A549 (cell line): ENCODE results near the gene SOX8. TPM values are rescaled to one million over a fixed set of nuclear protein-coding genes. Genes with fewer than 3 reads are reported as not detected.

Experiments used
- ATAC-seq, 2 experiments: fragments of 200-7000 bp in 1 of 2; fragments of >200 bp in 1 of 2; cut with Nextera tagmentation in 1 of 2; cut with Tn5 transposase in 1 of 2; 3 replicates each; pipeline versions ENCODE4 v1.8.0 to v1.9.1; 2018 to 2020; ENCODE audit warnings: mild to moderate bottlenecking in 1 of 2, moderate library complexity in 1 of 2
- CTCF ChIA-PET: fragments of 300-600 bp; sonication (Branson Sonifier 250); formaldehyde crosslinking; extraction: SDS; loops from one replicate; lab custom pipeline; 2021; ENCODE audit warnings: antibody characterized with exemption, inconsistent platforms; lab: Yijun Ruan, JAX
- POLR2A ChIA-PET: fragments of 350-600 bp; formaldehyde crosslinking; extraction: SDS; loops from one replicate; lab custom pipeline; 2021; ENCODE audit warnings: antibody characterized with exemption, inconsistent platforms; lab: Yijun Ruan, JAX
- DNase-seq, 2 experiments: peaks; one replicate each; pipeline versions ENCODE4 v3.0.0 to v3.0.0-alpha.2; 2011 to 2016; ENCODE audit warnings: low read depth in 1 of 2, low spot score in 1 of 2
- FAIRE-seq: peaks from 2 replicates; lab custom pipeline; 2011; peaks lifted over from hg19 to GRCh38; lab: Jason Lieb, UNC
- H3K27ac ChIP-seq, 2 experiments: fragments of >200 bp; sonication (Bioruptor Twin); formaldehyde crosslinking; 3 replicates each; pipeline ENCODE4 v1.5.1; 2016 to 2017
- H3K4me1 ChIP-seq: fragments of >200 bp; sonication (Bioruptor Twin); formaldehyde crosslinking; 3 replicates; pipeline ENCODE4 v1.6.1; 2016
- H3K4me2 ChIP-seq: fragments of >200 bp; sonication (Bioruptor Twin); formaldehyde crosslinking; 3 replicates; pipeline ENCODE4 v1.6.1; 2016
- H3K4me3 ChIP-seq: fragments of >200 bp; sonication (Bioruptor Twin); formaldehyde crosslinking; 3 replicates; pipeline ENCODE4 v1.5.1; 2016
- H3K9me3 ChIP-seq: fragments of >200 bp; sonication (Bioruptor Twin); formaldehyde crosslinking; 3 replicates; pipeline ENCODE4 v1.6.1; 2016
- CBX2 ChIP-seq: fragments of 200-600 bp; sonication (generic); IDR thresholded peaks from 2 replicates; pipeline ENCODE4 v1.6.1; 2016; ENCODE audit warnings: low read depth, mild to moderate bottlenecking, borderline replicate concordance
- CBX8 ChIP-seq: fragments of 200-600 bp; sonication (generic); IDR thresholded peaks from 2 replicates; pipeline ENCODE4 v1.6.1; 2016
- EHF ChIP-seq: fragments of 250-450 bp; sonication (Bioruptor Pico); IDR thresholded peaks from 2 replicates; pipeline ENCODE4 v1.5.0; 2020; ENCODE audit warnings: mild to moderate bottlenecking
- FOSL2 ChIP-seq, 2 experiments: fragments of 450-650 bp in 1 of 2; fragments of >200 bp in 1 of 2; sonication (Bioruptor Twin) in 1 of 2; formaldehyde crosslinking; IDR thresholded peaks; 2 replicates each; pipeline versions ENCODE4 v1.5.0 to v1.6.1; 2016 to 2020; ENCODE audit warnings: mild to moderate bottlenecking in 1 of 2, moderate library complexity in 1 of 2
- FOXS1 ChIP-seq: fragments of 250-450 bp; sonication (Bioruptor Pico); IDR thresholded peaks from 2 replicates; pipeline ENCODE4 v1.5.0; 2020; ENCODE audit warnings: mild to moderate bottlenecking, moderate library complexity
- HDAC2 ChIP-seq: fragments of 200-600 bp; sonication (generic); IDR thresholded peaks from 2 replicates; pipeline ENCODE4 v1.6.1; 2016
- HMGXB4 ChIP-seq: fragments of 250-450 bp; sonication (Bioruptor Pico); IDR thresholded peaks from 2 replicates; pipeline ENCODE4 v1.5.0; 2021; ENCODE audit warnings: mild to moderate bottlenecking, moderate library complexity, borderline replicate concordance
- HOXB5 ChIP-seq: fragments of 250-450 bp; sonication (Bioruptor Pico); IDR thresholded peaks from 2 replicates; pipeline ENCODE4 v1.5.0; 2020; ENCODE audit warnings: mild to moderate bottlenecking, moderate library complexity
- JUN ChIP-seq, 2 experiments: fragments of >200 bp; sonication (Bioruptor Twin); formaldehyde crosslinking; IDR thresholded peaks; 2 replicates in 1 of 2; 3 replicates in 1 of 2; pipeline ENCODE4 v1.6.1; 2016 to 2017
- JUNB ChIP-seq: fragments of >200 bp; sonication (Bioruptor Twin); formaldehyde crosslinking; IDR thresholded peaks from 2 replicates; pipeline ENCODE4 v1.6.1; 2016
- MAX ChIP-seq: IDR thresholded peaks from 2 replicates; pipeline ENCODE4 v1.6.1; 2012
- MAZ ChIP-seq: fragments of 150-350 bp; IDR thresholded peaks from 2 replicates; pipeline ENCODE4 v1.6.1; 2014; ENCODE audit warnings: antibody characterized with exemption, low read depth, low read length, borderline replicate concordance
- PHF8 ChIP-seq: fragments of 200-600 bp; sonication (generic); IDR thresholded peaks from 2 replicates; pipeline ENCODE4 v1.6.1; 2016; ENCODE audit warnings: low read depth, mild to moderate bottlenecking, antibody characterized with exemption, moderate library complexity, borderline replicate concordance
- POLR2A ChIP-seq: IDR thresholded peaks from 2 replicates; pipeline ENCODE4 v1.6.1; 2012; ENCODE audit warnings: mild to moderate bottlenecking, low read length
- RAD21 ChIP-seq, 2 experiments: fragments of >200 bp in 1 of 2; sonication (Bioruptor Twin) in 1 of 2; formaldehyde crosslinking in 1 of 2; IDR thresholded peaks in 1 of 2; conservative IDR thresholded peaks in 1 of 2; 2 replicates in 1 of 2; 3 replicates in 1 of 2; pipeline ENCODE4 v1.6.1; 2012 to 2018; ENCODE audit warnings: inconsistent platforms in 1 of 2
- SMC3 ChIP-seq: fragments of >200 bp; sonication (Bioruptor Twin); formaldehyde crosslinking; IDR thresholded peaks from 3 replicates; pipeline ENCODE4 v1.6.1; 2018; ENCODE audit warnings: inconsistent platforms
- SREBF2 ChIP-seq: fragments of 450-650 bp; IDR thresholded peaks from 2 replicates; pipeline ENCODE4 v1.6.1; 2014; ENCODE audit warnings: mild to moderate bottlenecking, moderate library complexity
- USF2 ChIP-seq: fragments of 450-650 bp; IDR thresholded peaks from 2 replicates; pipeline ENCODE4 v1.6.1; 2014; ENCODE audit warnings: antibody characterized with exemption
- ZC3H11A ChIP-seq: fragments of 450-650 bp; IDR thresholded peaks from 2 replicates; pipeline ENCODE4 v1.6.1; 2014; ENCODE audit warnings: antibody characterized with exemption, mild to moderate bottlenecking
- ZFP36 ChIP-seq: fragments of 450-650 bp; IDR thresholded peaks from 2 replicates; pipeline ENCODE4 v1.6.1; 2014; ENCODE audit warnings: borderline replicate concordance; ENCODE audit not compliant: partially characterized antibody
- ZNF302 ChIP-seq: fragments of 250-450 bp; sonication (Bioruptor Pico); IDR thresholded peaks from 2 replicates; pipeline ENCODE4 v1.9.0; 2021; ENCODE audit warnings: inconsistent platforms, mild to moderate bottlenecking, moderate library complexity
- ZSCAN20 ChIP-seq: fragments of 250-450 bp; sonication (Bioruptor Pico); IDR thresholded peaks from 2 replicates; pipeline ENCODE4 v1.8.0; 2022; ENCODE audit warnings: mild to moderate bottlenecking, moderate library complexity
- WGBS: methylation state at CpG from one replicate; pipeline ENCODE4 v1.1.6; 2017; ENCODE audit errors: missing lambda C conversion rate; 5-methylcytosine and 5-hydroxymethylcytosine counted together
- polyA plus RNA-seq, 4 experiments: library from polyadenylated mRNA; depleted of rRNA in 3 of 4; stranded (reverse); fragments of >200 nt; fragmentation: RNase III in 1 of 4; extraction: RNeasy Plus Mini Kit Qiagen cat#74134 plus additional on column Dnase treatment in 1 of 4; gene quantifications; 2 replicates in 3 of 4; 3 replicates in 1 of 4; pipeline ENCODE4 v1.2.3, GENCODE V29; 2011 to 2017

Gene SOX8
- polyA plus RNA-seq, 2 of the 4 experiments (the other 2 are of a cell fraction) = 0.06 to 0.22 TPM

GRCh38 chr16:1005286-1005685 lies 23.7 kb downstream of the SOX8 start:
- H3K4me1 ChIP-seq = peaks cover 43% of the 10 kb centered on the region
- TF ChIP-seq RAD21 (conservative IDR thresholded peaks at IDR 0.05 in 1 of 2, IDR thresholded peaks at IDR 0.05 in 1 of 2) (no peak), ZFP36 (no peak), USF2 (no peak), POLR2A (no peak), FOXS1 (CRISPR knock-in tag) (no peak), HOXB5 (CRISPR knock-in tag) (no peak), PHF8 (no peak), HDAC2 (no peak)
- WGBS = 94% methylated on average over 11 of the region's 11 CpGs
- H3K9me3 ChIP-seq = no peaks in the 10 kb centered on the region; the same call in 2 of the 3 replicates
- H3K4me2 ChIP-seq = no peak overlapping the region
- POLR2A ChIA-PET = interaction anchor here (0.6 kb wide), 1 partner anchor 25 kb away, joined by 3 read pairs; no protein-coding TSS in a partner anchor
- no peak overlapping the region for H3K4me3 ChIP-seq
- CTCF ChIA-PET = interaction anchor here (0.6 to 1.2 kb wide), 2 partner anchors 29 to 1085 kb away, joined by 3 read pairs; no protein-coding TSS in a partner anchor
- FAIRE-seq = no peak
- no peak overlapping the region; a peak in 1 of 6 replicates for H3K27ac ChIP-seq
- DNase-seq = no peak
- ATAC-seq = no peak

- Histone ChIP-seq H3K4me3 (no peak overlapping the region), H3K4me1 (peaks cover 43% of the 10 kb centered on the region), H3K9me3 (no peaks in the 10 kb centered on the region), H3K4me2 (peak overlapping the region; percentile 21; the same call in 1 of the 3 replicates), H3K27ac (peak overlapping the region in 1 of 2 experiments; percentile 53; a peak in 2 of 6 replicates)
- ATAC-seq (no peak), DNase-seq (no peak), FAIRE-seq (no peak)
- ChIA-PET POLR2A (no interaction called here), CTCF (interaction anchor here (0.9 to 4.3 kb wide), 3 partner anchors 10 to 50 kb away, joined by 3 to 32 read pairs (median 7); no protein-coding TSS in a partner anchor)
- TF ChIP-seq HMGXB4 (CRISPR knock-in tag) (no peak), JUN (IDR thresholded peaks at IDR 0.05) (no peak), ZNF302 (CRISPR knock-in tag) (no peak), MAX (no peak), CBX2 (no peak), FOSL2 (IDR thresholded peaks at IDR 0.05) (no peak), FOSL2 (CRISPR knock-in tag; IDR thresholded peaks at IDR 0.05) (no peak), HDAC2 (no peak), MAZ (no peak), EHF (CRISPR knock-in tag) (no peak), SMC3 (no peak), JUNB (no peak), CBX8 (no peak), ZSCAN20 (CRISPR knock-in tag) (no peak), ZC3H11A (no peak), SREBF2 (no peak), ZFP36 (no peak)
- WGBS = 90% methylated on average over 23 of the region's 25 CpGs
These were observed 25.2 kb downstream of the SOX8 start for GRCh38 chr16:1006781-1007180.
